Uterus (tissue), 4 donors: Measurements from ENCODE around the gene DLG4. TPM values are rescaled to one million over a fixed set of nuclear protein-coding genes. Genes with fewer than 3 reads are reported as not detected.

Experiments used
- DNase-seq, 2 donors: peaks; one replicate each; pipeline ENCODE4 v3.0.0-alpha.2; 2019 to 2020
- H3K27ac ChIP-seq, 2 donors: fragments of 200-600 bp; sonication (generic); 1 replicate in 1 of 2; 2 replicates in 1 of 2; pipeline ENCODE4 v1.5.1; 2016 to 2018
- H3K27me3 ChIP-seq, 2 donors: fragments of 200-600 bp; sonication (generic); one replicate each; pipeline ENCODE4 v1.5.1; 2018 to 2019; ENCODE audit warnings: control low read depth in 1 of 2
- H3K36me3 ChIP-seq, 2 donors: fragments of 200-600 bp; sonication (generic); one replicate each; pipeline ENCODE4 v1.5.1; 2019; ENCODE audit warnings: control low read depth in 1 of 2
- H3K4me1 ChIP-seq, 2 donors: fragments of 200-600 bp; sonication (generic); one replicate each; pipeline ENCODE4 v1.5.1; 2018 to 2019; ENCODE audit warnings: control low read depth in 1 of 2
- H3K4me3 ChIP-seq, 2 donors: fragments of 200-600 bp; sonication (generic); 1 replicate in 1 of 2; 2 replicates in 1 of 2; pipeline ENCODE4 v1.5.1; 2018 to 2019; ENCODE audit warnings: mild to moderate bottlenecking in 1 of 2
- H3K9me3 ChIP-seq, 2 donors: fragments of 200-600 bp; sonication (generic); one replicate each; pipeline ENCODE4 v1.5.1; 2019; ENCODE audit warnings: control low read depth in 1 of 2
- POLR2A ChIP-seq, 2 donors: fragments of 450-650 bp; IDR thresholded peaks; one replicate each; pipeline ENCODE4 v1.6.1; 2016; ENCODE audit warnings: antibody characterized with exemption in 2 of 2, mild to moderate bottlenecking in 1 of 2, moderate library complexity in 1 of 2
- intact Hi-C: fragments of 100-400 bp; cut with DNase I; formaldehyde crosslinking; loops from one replicate; pipeline ENCODE4 v1.15.1; 2023; ENCODE audit warnings: low total_unique reads
- total RNA-seq, 4 donors: library from RNA; depleted of rRNA in 3 of 4; stranded (reverse); fragments of >200 nt in 3 of 4; gene quantifications; one replicate each; pipeline versions ENCODE4 v1.1.0 to v1.2.4, GENCODE V29; 2014 to 2023
- TF ChIP-seq, protein P1 (sequence below), 4 experiments: fragments of 200-600 bp in 2 of 4; fragments of 450-650 bp in 2 of 4; sonication (generic) in 2 of 4; IDR thresholded peaks; one replicate each; pipeline ENCODE4 v1.5.1; 2016 to 2019; ENCODE audit warnings: antibody characterized with exemption in 4 of 4, mild to moderate bottlenecking in 2 of 4, moderate library complexity in 1 of 4
- donor health status: DM: yes; HTN: yes; CAD: no.

Gene DLG4
- total RNA-seq, 4 donors from 2014 or later, result 22.8 to 64.0 (median 48.4) TPM

DNA sequence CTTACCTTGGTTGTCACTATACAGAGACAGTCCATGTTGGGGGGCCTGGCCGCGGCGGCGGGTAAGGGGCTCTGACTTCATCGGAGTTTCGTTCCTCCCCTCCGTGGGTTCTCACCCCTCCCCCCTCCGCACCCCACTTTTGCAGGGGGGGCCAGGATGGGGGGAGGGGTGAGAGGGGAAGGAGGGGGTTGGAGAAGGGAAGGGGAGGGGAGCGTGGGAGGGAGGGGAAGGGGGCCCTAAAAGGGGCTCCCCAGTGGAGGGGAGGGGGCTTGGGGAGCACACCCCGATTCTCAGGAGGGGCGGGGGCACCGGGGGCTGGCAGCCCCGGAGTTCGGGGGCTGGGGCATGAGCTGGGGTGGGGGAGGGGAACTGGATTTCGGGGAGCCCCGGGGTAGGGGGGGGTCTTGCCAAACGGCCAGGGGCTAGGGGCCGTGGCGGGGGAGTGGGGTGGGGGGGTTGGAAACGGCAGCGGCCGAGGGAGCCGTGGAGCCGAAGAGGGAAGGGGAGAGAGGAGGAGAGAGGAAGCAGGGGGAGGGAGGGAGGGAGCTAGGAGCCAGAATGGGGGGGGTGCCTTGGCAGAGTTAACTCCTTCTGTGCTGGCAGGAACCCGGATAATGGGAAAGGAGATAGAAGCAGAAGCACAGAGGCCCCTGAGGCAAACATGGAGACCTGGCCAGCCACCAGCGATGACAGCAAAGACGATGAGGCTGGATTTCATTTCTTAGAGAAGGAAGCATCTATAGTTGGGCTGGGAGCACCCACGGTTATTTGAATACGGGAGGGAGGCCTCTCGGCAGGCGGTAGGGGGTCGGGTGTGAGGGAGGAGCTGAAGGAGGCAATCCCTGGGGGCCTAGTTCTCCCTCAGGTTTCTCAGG is 2.3 kb downstream of the DLG4 start:
- no peaks in the 10 kb centered on the region for H3K36me3 ChIP-seq
- H3K4me1 ChIP-seq, result peaks cover 0 to 24% of the 10 kb centered on the region in 2 donors
- peak overlapping the region; percentile 47 to 59 for H3K4me3 ChIP-seq
- no peaks in the 10 kb centered on the region for H3K9me3 ChIP-seq
- TF ChIP-seq POLR2A (IDR thresholded peaks at IDR 0.05), result no peak
- TF ChIP-seq, protein P1, sequence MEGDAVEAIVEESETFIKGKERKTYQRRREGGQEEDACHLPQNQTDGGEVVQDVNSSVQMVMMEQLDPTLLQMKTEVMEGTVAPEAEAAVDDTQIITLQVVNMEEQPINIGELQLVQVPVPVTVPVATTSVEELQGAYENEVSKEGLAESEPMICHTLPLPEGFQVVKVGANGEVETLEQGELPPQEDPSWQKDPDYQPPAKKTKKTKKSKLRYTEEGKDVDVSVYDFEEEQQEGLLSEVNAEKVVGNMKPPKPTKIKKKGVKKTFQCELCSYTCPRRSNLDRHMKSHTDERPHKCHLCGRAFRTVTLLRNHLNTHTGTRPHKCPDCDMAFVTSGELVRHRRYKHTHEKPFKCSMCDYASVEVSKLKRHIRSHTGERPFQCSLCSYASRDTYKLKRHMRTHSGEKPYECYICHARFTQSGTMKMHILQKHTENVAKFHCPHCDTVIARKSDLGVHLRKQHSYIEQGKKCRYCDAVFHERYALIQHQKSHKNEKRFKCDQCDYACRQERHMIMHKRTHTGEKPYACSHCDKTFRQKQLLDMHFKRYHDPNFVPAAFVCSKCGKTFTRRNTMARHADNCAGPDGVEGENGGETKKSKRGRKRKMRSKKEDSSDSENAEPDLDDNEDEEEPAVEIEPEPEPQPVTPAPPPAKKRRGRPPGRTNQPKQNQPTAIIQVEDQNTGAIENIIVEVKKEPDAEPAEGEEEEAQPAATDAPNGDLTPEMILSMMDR (IDR thresholded peaks at IDR 0.05), result no peak
- H3K27ac ChIP-seq, result peak overlapping the region; percentile 92 to 97
- intact Hi-C loops, result no loop called here
- no peaks in the 10 kb centered on the region for H3K27me3 ChIP-seq
- DNase-seq, result peak; percentile 68 to 84

DNA sequence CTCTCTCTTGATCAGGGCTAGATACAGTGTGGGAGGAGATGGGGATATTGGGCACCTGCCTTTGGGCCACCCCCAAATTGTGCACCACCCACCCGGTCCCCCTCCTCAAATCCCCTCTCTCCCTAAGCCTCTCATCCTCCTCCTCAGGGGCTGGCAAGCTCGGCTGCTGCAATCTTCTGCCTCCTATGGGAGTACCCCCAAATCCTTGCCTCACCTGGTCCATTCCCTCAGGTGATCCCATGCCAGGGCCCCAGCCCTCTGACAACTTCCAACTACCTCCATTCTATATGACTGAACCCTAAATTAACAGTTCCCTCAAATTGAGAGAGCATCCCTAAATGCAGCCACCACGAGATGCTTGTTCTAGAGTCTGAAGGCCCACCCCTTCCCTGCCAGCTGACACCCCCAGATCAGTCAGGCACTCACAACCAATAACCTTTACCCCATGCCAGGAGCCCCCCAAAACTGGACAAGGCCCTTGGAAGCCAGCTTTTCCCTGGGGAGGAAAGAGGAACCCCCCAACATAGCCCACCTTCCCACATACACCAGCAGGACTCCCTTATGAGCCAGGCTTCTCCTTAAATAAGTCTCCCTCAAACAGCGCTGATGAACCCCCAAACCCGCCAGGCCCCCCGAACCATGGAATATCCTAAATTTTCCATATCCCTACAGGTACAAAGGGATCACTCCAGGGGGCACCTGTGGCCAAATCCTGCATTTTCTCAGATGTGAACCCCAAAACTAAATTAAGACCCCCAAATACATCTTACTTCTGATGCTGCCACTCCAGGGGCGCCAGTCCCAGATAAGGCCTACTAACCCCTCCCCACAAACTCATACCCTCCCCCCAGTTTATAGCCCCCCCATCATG is 3.2 kb downstream of the DLG4 start:
- Histone ChIP-seq H3K9me3 (no peaks in the 10 kb centered on the region), H3K36me3 (no peaks in the 10 kb centered on the region), H3K4me3 (peak overlapping the region; percentile 47 to 59), H3K27me3 (no peaks in the 10 kb centered on the region), H3K27ac (peak overlapping the region; percentile 92 to 97), H3K4me1 (peaks cover 0 to 24% of the 10 kb centered on the region in 2 donors)
- no peak for DNase-seq
- intact Hi-C loops, result no loop called here
- no peak for TF ChIP-seq POLR2A (IDR thresholded peaks at IDR 0.05)
- TF ChIP-seq, protein P1 (IDR thresholded peaks at IDR 0.05), result no peak

DNA sequence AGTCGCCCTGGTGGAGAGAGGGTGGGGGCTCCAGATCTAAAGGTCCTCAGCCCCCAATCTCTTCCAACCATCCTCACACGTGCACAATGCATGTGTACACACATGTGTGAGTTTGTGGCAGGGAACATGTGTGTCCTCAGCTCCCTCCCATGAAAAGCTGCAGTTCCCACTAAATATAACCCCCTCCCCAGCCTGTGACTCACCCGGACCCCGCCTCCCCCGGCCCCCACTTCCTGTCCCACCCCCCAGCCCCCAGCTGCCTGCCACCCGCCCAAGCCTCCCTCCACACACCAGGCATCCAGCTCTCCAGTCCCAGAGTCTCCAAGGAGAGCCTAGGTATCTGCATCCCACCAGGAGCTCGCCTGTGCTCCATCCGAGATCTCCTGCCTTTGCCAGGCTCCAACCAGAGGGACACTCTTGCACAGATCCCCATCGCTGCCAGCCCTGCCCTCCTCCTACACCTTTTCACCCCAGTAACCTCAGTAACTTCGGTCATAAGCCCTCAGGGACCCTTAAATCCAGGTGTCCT is 3.9 kb downstream of the DLG4 start:
- Histone ChIP-seq H3K4me3 (peak overlapping the region in 1 of 2 donors; percentile 12), H3K36me3 (no peaks in the 10 kb centered on the region), H3K9me3 (no peaks in the 10 kb centered on the region), H3K27me3 (no peaks in the 10 kb centered on the region), H3K4me1 (peaks cover 0 to 24% of the 10 kb centered on the region in 2 donors), H3K27ac (peak overlapping the region; percentile 92 to 97)
- DNase-seq, result no peak
- intact Hi-C loops, result no loop called here
- TF ChIP-seq POLR2A (IDR thresholded peaks at IDR 0.05), result no peak

DNA sequence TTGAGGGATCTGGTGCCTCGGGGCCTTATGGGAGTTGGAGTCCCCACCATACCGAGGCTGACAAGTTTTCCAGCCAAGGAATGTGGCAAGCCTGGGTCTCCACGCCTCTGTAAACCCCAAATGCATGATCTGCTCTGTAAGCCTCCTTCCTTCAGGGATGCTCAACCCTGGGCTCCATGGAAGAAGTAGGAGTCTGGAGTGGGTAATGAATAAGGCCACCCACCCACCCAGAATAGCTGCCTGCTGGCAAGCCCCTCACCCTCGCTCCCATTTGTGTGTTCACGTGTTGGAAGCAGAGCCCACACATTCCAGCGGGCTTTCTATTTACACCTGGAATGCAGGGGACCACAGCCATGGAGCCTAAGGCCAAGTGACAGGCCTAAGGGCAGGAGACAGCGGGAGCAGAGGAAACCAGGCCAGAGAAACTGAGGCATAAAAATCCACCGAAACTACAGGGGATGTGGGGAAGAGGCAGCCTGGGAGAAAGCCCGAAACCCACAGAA is 4.4 kb downstream of the DLG4 start:
- intact Hi-C loops, result no loop called here
- Histone ChIP-seq H3K36me3 (no peaks in the 10 kb centered on the region), H3K27ac (peak overlapping the region; percentile 92 to 97), H3K27me3 (no peaks in the 10 kb centered on the region), H3K4me1 (peaks cover 0 to 24% of the 10 kb centered on the region in 2 donors), H3K4me3 (peak overlapping the region; percentile 39 to 71), H3K9me3 (no peaks in the 10 kb centered on the region)
- DNase-seq, result no peak
- TF ChIP-seq POLR2A (IDR thresholded peaks at IDR 0.05), result no peak
- TF ChIP-seq, protein P1 (IDR thresholded peaks at IDR 0.05), result no peak
